Mesenchymal stem cell (in vitro differentiated cells and primary cell): Measurements from ENCODE around the gene LRRC72. TPM values are rescaled to one million over a fixed set of nuclear protein-coding genes. Genes with fewer than 3 reads are reported as not detected.

ENCODE experiments used
- DNase-seq: peaks from one replicate; pipeline ENCODE4 v3.0.0-alpha.2; 2013
- H2AFZ ChIP-seq: one replicate; pipeline ENCODE4 v1.6.1; 2013; ENCODE audit warnings: low read depth, mild to moderate bottlenecking, control low read depth, inconsistent platforms, low read length, moderate library complexity
- H2AK5ac ChIP-seq: 2 replicates; pipeline ENCODE4 v1.6.1; 2013; ENCODE audit warnings: low read length, moderate library complexity, mild to moderate bottlenecking, inconsistent platforms; ENCODE audit not compliant: severe bottlenecking
- H2BK120ac ChIP-seq: one replicate; pipeline ENCODE4 v1.6.1; 2013; ENCODE audit warnings: low read depth, mild to moderate bottlenecking, inconsistent platforms, low read length, moderate library complexity
- H2BK12ac ChIP-seq, 2 experiments: one replicate each; pipeline ENCODE4 v1.6.1; 2013; ENCODE audit warnings: inconsistent platforms in 2 of 2, low read length in 2 of 2, mild to moderate bottlenecking in 2 of 2, moderate library complexity in 2 of 2, control low read depth in 1 of 2
- H2BK15ac ChIP-seq: one replicate; pipeline ENCODE4 v1.6.1; 2013; ENCODE audit warnings: mild to moderate bottlenecking, low read depth, inconsistent platforms; ENCODE audit not compliant: poor library complexity, severe bottlenecking
- H2BK5ac ChIP-seq: 2 replicates; pipeline ENCODE4 v1.6.1; 2013; ENCODE audit warnings: low read depth, mild to moderate bottlenecking, low read length, control low read depth, inconsistent platforms; ENCODE audit not compliant: poor library complexity, severe bottlenecking
- H3K14ac ChIP-seq, 2 experiments: one replicate each; pipeline ENCODE4 v1.6.1; 2013; ENCODE audit warnings: inconsistent platforms in 2 of 2, low read length in 2 of 2, control low read depth in 1 of 2, mild to moderate bottlenecking in 1 of 2, moderate library complexity in 1 of 2
- H3K18ac ChIP-seq, 2 experiments: one replicate each; pipeline ENCODE4 v1.6.1; 2013; ENCODE audit warnings: inconsistent platforms in 2 of 2, low read length in 2 of 2, control low read depth in 1 of 2, low read depth in 1 of 2, mild to moderate bottlenecking in 1 of 2
- H3K23ac ChIP-seq, 2 experiments: one replicate each; pipeline ENCODE4 v1.6.1; 2013; ENCODE audit warnings: inconsistent platforms in 2 of 2, low read length in 2 of 2, mild to moderate bottlenecking in 2 of 2, moderate library complexity in 2 of 2, control low read depth in 1 of 2
- H3K27ac ChIP-seq: 2 replicates; pipeline ENCODE4 v1.5.1; 2013; ENCODE audit warnings: mild to moderate bottlenecking, moderate library complexity, low read length, control low read depth, inconsistent platforms; ENCODE audit not compliant: poor library complexity, severe bottlenecking
- H3K27me3 ChIP-seq, 2 experiments: 2 replicates each; pipeline versions ENCODE4 v1.6.1 to v1.7.0; 2013; ENCODE audit warnings: low read length in 2 of 2, mild to moderate bottlenecking in 2 of 2, moderate library complexity in 2 of 2, control low read depth in 1 of 2, inconsistent platforms in 1 of 2; ENCODE audit not compliant: control insufficient read depth in 1 of 2, insufficient read depth in 1 of 2
- H3K36me3 ChIP-seq, 2 experiments: 2 replicates each; pipeline versions ENCODE4 v1.6.1 to v1.7.0; 2013; ENCODE audit warnings: low read length in 2 of 2, control low read depth in 1 of 2, inconsistent platforms in 1 of 2, low read depth in 1 of 2, mild to moderate bottlenecking in 1 of 2; ENCODE audit not compliant: insufficient read depth in 2 of 2, control insufficient read depth in 1 of 2
- H3K4ac ChIP-seq, 2 experiments: one replicate each; pipeline ENCODE4 v1.6.1; 2013; ENCODE audit warnings: inconsistent platforms in 2 of 2, low read length in 2 of 2, mild to moderate bottlenecking in 2 of 2, moderate library complexity in 2 of 2, control low read depth in 1 of 2, low read depth in 1 of 2
- H3K4me1 ChIP-seq: 2 replicates; pipeline ENCODE4 v1.6.1; 2013; ENCODE audit warnings: low read depth, low read length, control low read depth; ENCODE audit not compliant: control insufficient read depth, insufficient read depth
- H3K4me2 ChIP-seq: 2 replicates; pipeline ENCODE4 v1.6.1; 2013; ENCODE audit warnings: low read length, mild to moderate bottlenecking, inconsistent platforms; ENCODE audit not compliant: poor library complexity, severe bottlenecking
- H3K4me3 ChIP-seq, 2 experiments: 2 replicates each; pipeline versions ENCODE4 v1.5.1 to v1.7.0; 2013; ENCODE audit warnings: low read length in 2 of 2, mild to moderate bottlenecking in 2 of 2, control low read depth in 1 of 2, low read depth in 1 of 2; ENCODE audit not compliant: insufficient read depth in 1 of 2
- H3K79me1 ChIP-seq: replicated peaks from 2 replicates; pipeline ENCODE4 v1.6.1; 2013; ENCODE audit warnings: mild to moderate bottlenecking, control low read depth, low read length, inconsistent platforms; ENCODE audit not compliant: poor library complexity, severe bottlenecking
- H3K9ac ChIP-seq: 2 replicates; pipeline ENCODE4 v1.7.0; 2013; ENCODE audit warnings: mild to moderate bottlenecking, low read length, moderate library complexity
- H3K9me3 ChIP-seq: 2 replicates; pipeline ENCODE4 v1.7.0; 2013; ENCODE audit warnings: mild to moderate bottlenecking, low read length; ENCODE audit not compliant: control insufficient read depth
- H4K8ac ChIP-seq: one replicate; pipeline ENCODE4 v1.6.1; 2013; ENCODE audit warnings: inconsistent platforms, mild to moderate bottlenecking, low read length, moderate library complexity
- H4K91ac ChIP-seq: one replicate; pipeline ENCODE4 v1.6.1; 2013; ENCODE audit warnings: mild to moderate bottlenecking, low read length, inconsistent platforms
- WGBS: methylation state at CpG from one replicate; pipeline ENCODE4 v1.1.7; 2013; ENCODE audit warnings: mixed read lengths; 5-methylcytosine and 5-hydroxymethylcytosine counted together
- polyA plus RNA-seq, 2 experiments: library from polyadenylated mRNA; stranded (reverse); fragments of 200-250 nt; gene quantifications; one replicate each; pipeline ENCODE4 v1.2.3, GENCODE V29; 2013

Gene LRRC72
- not detected for polyA plus RNA-seq (2013, experiment 1 of 2)
- polyA plus RNA-seq (2013, experiment 2 of 2), result not detected

- H3K27ac ChIP-seq, result no peak within 1 kb of the TSS
- H2BK5ac ChIP-seq, result no peak within 1 kb of the TSS
- no peak within 1 kb of the TSS for H4K91ac ChIP-seq
- no peaks in the 10 kb centered on the region for H3K4me1 ChIP-seq
- no peaks in the 10 kb centered on the region for H3K9me3 ChIP-seq
- no peaks in the 10 kb centered on the region for H3K36me3 ChIP-seq
- 96% methylated on average over 30 of the region's 31 CpGs for WGBS
- H3K9ac ChIP-seq, result no peak within 1 kb of the TSS
- H3K23ac ChIP-seq, result no peak within 1 kb of the TSS
- H4K8ac ChIP-seq, result peak within 1 kb of the TSS; percentile 69
- no peak within 1 kb of the TSS for H2AK5ac ChIP-seq
- H3K18ac ChIP-seq, result no peak within 1 kb of the TSS
- no peak within 1 kb of the TSS for H3K4me2 ChIP-seq
- no peak within 1 kb of the TSS for H2BK15ac ChIP-seq
- no peak within 1 kb of the TSS for H3K4ac ChIP-seq
- H3K4me3 ChIP-seq, result no peak within 1 kb of the TSS
- DNase-seq, result no peak
- H2AFZ ChIP-seq, result no peak within 1 kb of the TSS
- no peaks in the 10 kb centered on the region for H3K27me3 ChIP-seq
- H2BK12ac ChIP-seq, result no peak within 1 kb of the TSS
- no peaks in the 10 kb centered on the region for H3K79me1 ChIP-seq
- no peak within 1 kb of the TSS for H2BK120ac ChIP-seq
- H3K14ac ChIP-seq, result no peak within 1 kb of the TSS
Measured at GRCh38 chr7:16526742-16527540, at the start of gene LRRC72. Gene LRRC72, plus strand, starts transcription at chr7:16526825. Its CDS starts 128 bp downstream, at chr7:16526953.

DNA sequence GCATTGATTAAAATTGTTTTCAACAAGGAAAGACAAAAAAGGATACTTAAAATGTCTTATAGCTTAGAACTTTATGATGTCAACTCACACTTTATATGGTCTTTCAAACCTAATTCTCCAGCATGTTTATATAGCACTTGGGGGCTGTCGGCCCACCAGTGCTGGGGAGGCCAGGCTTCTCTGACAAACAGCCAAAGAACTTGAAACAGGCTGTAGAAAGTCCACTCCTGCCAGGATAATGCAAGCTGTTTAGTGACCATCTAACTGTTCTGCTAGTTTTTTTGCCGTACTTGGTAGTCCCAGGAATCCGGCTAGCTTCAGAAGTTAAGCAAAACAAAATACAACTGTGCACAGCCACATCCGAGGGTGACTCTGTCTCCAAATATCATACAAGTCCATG is 47.5 kb upstream of the LRRC72 start:
- Histone ChIP-seq H3K4me3 (no peak overlapping the region), H2AFZ (no peak overlapping the region), H2AK5ac (no peak overlapping the region), H2BK12ac (no peak overlapping the region), H2BK120ac (no peak overlapping the region), H3K27me3 (no peaks in the 10 kb centered on the region), H4K91ac (no peak overlapping the region), H3K14ac (no peak overlapping the region), H3K79me1 (no peaks in the 10 kb centered on the region), H2BK5ac (no peak overlapping the region), H3K4me1 (no peaks in the 10 kb centered on the region), H3K36me3 (no peaks in the 10 kb centered on the region), H3K4ac (no peak overlapping the region), H3K18ac (no peak overlapping the region), H4K8ac (no peak overlapping the region), H3K9me3 (no peaks in the 10 kb centered on the region), H3K23ac (no peak overlapping the region), H2BK15ac (no peak overlapping the region), H3K9ac (no peak overlapping the region), H3K4me2 (no peak overlapping the region), H3K27ac (no peak overlapping the region)
- no peak for DNase-seq
- 89% methylated on average over 4 of the region's 4 CpGs for WGBS

GRCh38 chr7:16479591-16479990 is 47.0 kb upstream of the LRRC72 start:
- H4K91ac ChIP-seq, result no peak overlapping the region
- no peaks in the 10 kb centered on the region for H3K79me1 ChIP-seq
- no peak overlapping the region for H2BK120ac ChIP-seq
- H3K27ac ChIP-seq, result no peak overlapping the region
- H3K23ac ChIP-seq, result no peak overlapping the region
- no peaks in the 10 kb centered on the region for H3K36me3 ChIP-seq
- WGBS, result 93% methylated on average over 7 of the region's 7 CpGs
- H2BK5ac ChIP-seq, result no peak overlapping the region
- no peak overlapping the region for H3K4me2 ChIP-seq
- H3K9me3 ChIP-seq, result no peaks in the 10 kb centered on the region
- no peak overlapping the region for H4K8ac ChIP-seq
- H3K4me3 ChIP-seq, result no peak overlapping the region
- no peak overlapping the region for H3K18ac ChIP-seq
- no peak overlapping the region for H3K9ac ChIP-seq
- H3K14ac ChIP-seq, result no peak overlapping the region
- H2AFZ ChIP-seq, result no peak overlapping the region
- no peak overlapping the region for H2BK12ac ChIP-seq
- H3K27me3 ChIP-seq, result no peaks in the 10 kb centered on the region
- H3K4me1 ChIP-seq, result peaks cover 2% of the 10 kb centered on the region
- H2AK5ac ChIP-seq, result no peak overlapping the region
- no peak overlapping the region for H3K4ac ChIP-seq
- H2BK15ac ChIP-seq, result no peak overlapping the region
- no peak for DNase-seq

- Histone ChIP-seq H3K18ac (no peak overlapping the region), H2BK12ac (no peak overlapping the region), H3K9ac (no peak overlapping the region), H3K23ac (no peak overlapping the region), H3K4me3 (no peak overlapping the region), H2BK5ac (no peak overlapping the region), H2BK15ac (no peak overlapping the region), H3K4me1 (peaks cover 2% of the 10 kb centered on the region), H3K9me3 (no peaks in the 10 kb centered on the region), H3K79me1 (no peaks in the 10 kb centered on the region), H3K36me3 (no peaks in the 10 kb centered on the region), H3K27me3 (no peaks in the 10 kb centered on the region), H4K8ac (no peak overlapping the region), H2AK5ac (peak overlapping the region; percentile 6), H2AFZ (no peak overlapping the region), H3K4me2 (no peak overlapping the region), H3K14ac (no peak overlapping the region), H3K4ac (no peak overlapping the region), H4K91ac (no peak overlapping the region), H3K27ac (peak overlapping the region; percentile 17), H2BK120ac (no peak overlapping the region)
- peak; percentile 26 for DNase-seq
- WGBS, result 51% methylated on average over 3 of the region's 4 CpGs
Measured at GRCh38 chr7:16484453-16485158, 42.0 kb upstream of the LRRC72 start.
